Loucy (cell line): ENCODE results near the gene SLC5A6.

Experiments used
- CTCF ChIP-seq: fragments of 200-600 bp; sonication (generic); conservative IDR thresholded peaks from 2 replicates; pipeline ENCODE4 v1.5.1; 2014; ENCODE audit warnings: mild to moderate bottlenecking, antibody characterized with exemption, low read length
- EZH2phosphoT487 ChIP-seq: fragments of 200-600 bp; IDR thresholded peaks from 2 replicates; pipeline ENCODE4 v1.6.1; 2018; ENCODE audit warnings: antibody characterized with exemption, mild to moderate bottlenecking, moderate library complexity, borderline replicate concordance

GRCh38 chr2:27247893-27248292 lies 35.8 kb upstream of the SLC5A6 start:
- TF ChIP-seq CTCF (no peak), EZH2phosphoT487 (no peak)
